ENCODE results near the gene PTTG1IP2.
"Not testable (repeated sequence)": the region's sequence is repeated elsewhere in the genome, so short reads cannot be mapped to it uniquely, and the experiment has no call there.

The PTTG1IP2 gene

GRCh38 chr7:90469554-90469953, at the start of gene PTTG1IP2:
TSS of gene PTTG1IP2 (plus strand) at chr7:90469639. CDS start at chr7:90469787, 148 bp downstream.
- no peak for DNase-seq (ENCODE audit: low read depth in 2 of 2)

- DNase-seq (ENCODE audit: low read depth in 2 of 2) = no peak
These were observed 47.8 kb upstream of the PTTG1IP2 start for GRCh38 chr7:90421651-90422050.

- DNase-seq (ENCODE audit: low read depth in 2 of 2) = no peak
These were observed 44.7 kb upstream of the PTTG1IP2 start for GRCh38 chr7:90424720-90425119.

GRCh38 chr7:90425376-90425775, 44.1 kb upstream of the PTTG1IP2 start:
- DNase-seq (ENCODE audit: low read depth in 2 of 2) = no peak

GRCh38 chr7:90430614-90431460, 38.6 kb upstream of the PTTG1IP2 start:
- no peak for DNase-seq (ENCODE audit: low read depth in 2 of 2)

GRCh38 chr7:90432752-90433151, 36.7 kb upstream of the PTTG1IP2 start:
- DNase-seq (ENCODE audit: low read depth in 2 of 2) = no peak

- no peak for DNase-seq (ENCODE audit: low read depth in 2 of 2)
These were observed 36.2 kb upstream of the PTTG1IP2 start for GRCh38 chr7:90433221-90433620.

- DNase-seq (ENCODE audit: low read depth in 2 of 2) = no peak
These were observed 23.8 kb upstream of the PTTG1IP2 start for GRCh38 chr7:90445633-90446032.

GRCh38 chr7:90446137-90446899, 23.1 kb upstream of the PTTG1IP2 start:
- DNase-seq (ENCODE audit: low read depth in 2 of 2) = no peak

GRCh38 chr7:90453259-90453891, 16.1 kb upstream of the PTTG1IP2 start:
- DNase-seq (ENCODE audit: low read depth in 2 of 2) = no peak

GRCh38 chr7:90453931-90454330, 15.5 kb upstream of the PTTG1IP2 start:
- DNase-seq (ENCODE audit: low read depth in 2 of 2) = no peak

GRCh38 chr7:90455163-90456030, 14.0 kb upstream of the PTTG1IP2 start:
- no peak for DNase-seq (ENCODE audit: low read depth in 2 of 2)

- DNase-seq (ENCODE audit: low read depth in 2 of 2) = no peak
These were observed 11.3 kb upstream of the PTTG1IP2 start for GRCh38 chr7:90458104-90458503.

- no peak for DNase-seq (ENCODE audit: low read depth in 2 of 2)
These were observed 9.6 kb upstream of the PTTG1IP2 start for GRCh38 chr7:90459888-90460287.

- DNase-seq (ENCODE audit: low read depth in 2 of 2) = no peak
These were observed 8.2 kb upstream of the PTTG1IP2 start for GRCh38 chr7:90461219-90461618.

- DNase-seq (ENCODE audit: low read depth in 2 of 2) = not testable (repeated sequence)
These were observed 6.2 kb upstream of the PTTG1IP2 start for GRCh38 chr7:90463151-90463628.

- DNase-seq (ENCODE audit: low read depth in 2 of 2) = no peak
These were observed 3.6 kb upstream of the PTTG1IP2 start for GRCh38 chr7:90465816-90466215.

- DNase-seq (ENCODE audit: low read depth in 2 of 2) = no peak
These were observed 3.5 kb downstream of the PTTG1IP2 start for GRCh38 chr7:90472805-90473540.

GRCh38 chr7:90473814-90474213, 4.4 kb downstream of the PTTG1IP2 start:
- DNase-seq (ENCODE audit: low read depth in 2 of 2) = no peak

Measured in stimulated activated CD8-positive, alpha-beta memory T cell treated with anti-CD3 and anti-CD28 coated beads, Interleukin-2, amount 100 ng/mL, for 48 hours (primary cell).